HepG2 (cell line): ENCODE data around the gene GRK4.

Experiments
- CHCHD3 ChIP-seq: sonication (generic); formaldehyde crosslinking; IDR thresholded peaks from 2 replicates; pipeline ENCODE4 v1.8.0; 2022; ENCODE audit warnings: mild to moderate bottlenecking, missing genetic modification reagents, moderate library complexity
- KDM1A ChIP-seq: IDR thresholded peaks from 2 replicates; pipeline ENCODE4 v1.6.1; 2016; ENCODE audit warnings: missing compliant biosample characterization
- KLF6 ChIP-seq: IDR thresholded peaks from 2 replicates; pipeline ENCODE4 v1.8.0; 2016; ENCODE audit warnings: missing biosample characterization, missing genetic modification reagents
- MTF1 ChIP-seq: sonication (generic); formaldehyde crosslinking; IDR thresholded peaks from 2 replicates; pipeline ENCODE4 v1.5.0; 2020; ENCODE audit warnings: missing genetic modification reagents
- NR2F2 ChIP-seq: IDR thresholded peaks from 2 replicates; pipeline ENCODE4 v1.6.1; 2012; ENCODE audit warnings: low read depth, inconsistent platforms, borderline replicate concordance

DNA sequence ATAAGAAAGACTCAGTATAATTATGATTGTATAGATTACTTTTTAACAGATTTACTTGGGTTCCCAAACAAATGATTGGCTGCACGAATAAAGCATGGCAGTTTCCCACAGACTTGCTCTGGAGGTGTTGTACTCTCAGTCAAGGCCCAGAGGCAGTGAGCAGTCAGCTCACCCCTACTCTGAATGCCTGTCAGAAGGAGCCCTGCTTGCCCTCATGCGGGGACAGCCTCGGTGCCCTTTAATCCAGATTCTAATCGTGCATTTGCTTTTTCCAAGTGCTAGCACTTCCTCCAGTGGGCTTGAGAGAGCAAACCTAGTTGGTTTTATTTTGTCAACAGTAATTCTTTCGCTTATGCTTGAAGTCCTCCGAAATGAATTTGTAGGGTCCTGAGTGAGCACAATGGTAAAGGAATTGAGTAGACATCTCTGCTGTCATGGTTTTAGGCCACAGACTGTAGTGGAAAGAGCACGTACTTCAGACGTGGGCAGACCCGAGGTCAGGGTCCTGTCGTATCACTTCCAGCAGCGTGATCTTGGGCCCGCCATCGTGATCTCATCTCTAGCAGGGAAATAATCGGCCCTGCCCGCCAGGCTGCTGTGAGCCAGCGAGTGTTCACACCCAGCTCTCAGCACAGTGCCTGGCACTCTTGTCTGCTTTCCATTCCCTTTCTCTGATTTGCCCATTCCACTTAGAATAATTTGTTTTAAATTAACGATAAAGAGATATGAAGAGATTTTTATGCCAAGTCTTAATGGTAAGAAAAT, 48.3 kb downstream of the GRK4 start:
- no peak for TF ChIP-seq KLF6 (CRISPR knock-in tag)
- no peak for TF ChIP-seq MTF1 (CRISPR knock-in tag)
- no peak for TF ChIP-seq CHCHD3 (CRISPR knock-in tag)
- no peak for TF ChIP-seq NR2F2
- no peak for TF ChIP-seq KDM1A (CRISPR knock-in tag)
